Measurements from ENCODE around the gene NTN1. TPM values are rescaled to one million over a fixed set of nuclear protein-coding genes. Genes with fewer than 3 reads are reported as not detected.
A peak's percentile ranks its signal among the peaks of the same experiment; 100 is the strongest.

NTN1 gene
- total RNA-seq, 1 donor from 2014 or later: 1.1 TPM

GRCh38 chr17:9110501-9110900, 89.2 kb downstream of the NTN1 start:
- Mint-ChIP-seq H3K4me3 (no peak overlapping the region), H3K27ac (no peak overlapping the region), H3K4me1 (peaks cover 2% of the 10 kb centered on the region), H3K9me3 (no peaks in the 10 kb centered on the region), H3K27me3 (peaks cover 12% of the 10 kb centered on the region), H3K36me3 (ENCODE audit: low read depth) (no peaks in the 10 kb centered on the region)
- TF ChIP-seq, protein P1, sequence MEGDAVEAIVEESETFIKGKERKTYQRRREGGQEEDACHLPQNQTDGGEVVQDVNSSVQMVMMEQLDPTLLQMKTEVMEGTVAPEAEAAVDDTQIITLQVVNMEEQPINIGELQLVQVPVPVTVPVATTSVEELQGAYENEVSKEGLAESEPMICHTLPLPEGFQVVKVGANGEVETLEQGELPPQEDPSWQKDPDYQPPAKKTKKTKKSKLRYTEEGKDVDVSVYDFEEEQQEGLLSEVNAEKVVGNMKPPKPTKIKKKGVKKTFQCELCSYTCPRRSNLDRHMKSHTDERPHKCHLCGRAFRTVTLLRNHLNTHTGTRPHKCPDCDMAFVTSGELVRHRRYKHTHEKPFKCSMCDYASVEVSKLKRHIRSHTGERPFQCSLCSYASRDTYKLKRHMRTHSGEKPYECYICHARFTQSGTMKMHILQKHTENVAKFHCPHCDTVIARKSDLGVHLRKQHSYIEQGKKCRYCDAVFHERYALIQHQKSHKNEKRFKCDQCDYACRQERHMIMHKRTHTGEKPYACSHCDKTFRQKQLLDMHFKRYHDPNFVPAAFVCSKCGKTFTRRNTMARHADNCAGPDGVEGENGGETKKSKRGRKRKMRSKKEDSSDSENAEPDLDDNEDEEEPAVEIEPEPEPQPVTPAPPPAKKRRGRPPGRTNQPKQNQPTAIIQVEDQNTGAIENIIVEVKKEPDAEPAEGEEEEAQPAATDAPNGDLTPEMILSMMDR (IDR thresholded peaks at IDR 0.05): no peak
- ChIA-PET CTCF (no interaction called here), POLR2A (no interaction called here)
- DNase-seq (no peak), ATAC-seq (ENCODE audit: low read depth) (no peak)
- intact Hi-C loops (cut with micrococcal nuclease): loop anchor here (10.0 kb wide), 1 partner anchor 414 kb away; no protein-coding TSS in a partner anchor

GRCh38 chr17:9115214-9116191, 94.2 kb downstream of the NTN1 start:
- intact Hi-C loops (cut with micrococcal nuclease): loop anchor here (1.0 to 10.0 kb wide), 2 partner anchors 177 to 409 kb away; no protein-coding TSS in a partner anchor
- peaks cover 4% of the 10 kb centered on the region for H3K9me3 Mint-ChIP-seq
- H3K27me3 Mint-ChIP-seq: peaks cover 21% of the 10 kb centered on the region
- TF ChIP-seq, protein P1 (IDR thresholded peaks at IDR 0.05): no peak
- ATAC-seq (ENCODE audit: low read depth) (peak; percentile 73), DNase-seq (peak; percentile 23)
- POLR2A ChIA-PET: no interaction called here
- CTCF ChIA-PET: interaction anchor here (0.9 to 1.7 kb wide), 2 partner anchors 80 to 177 kb away, joined by 3 to 13 read pairs; no protein-coding TSS in a partner anchor
- H3K4me3 Mint-ChIP-seq: peak overlapping the region; percentile 57
- no peak overlapping the region for H3K27ac Mint-ChIP-seq
- H3K36me3 Mint-ChIP-seq (ENCODE audit: low read depth): no peaks in the 10 kb centered on the region
- peaks cover 8% of the 10 kb centered on the region for H3K4me1 Mint-ChIP-seq

DNA sequence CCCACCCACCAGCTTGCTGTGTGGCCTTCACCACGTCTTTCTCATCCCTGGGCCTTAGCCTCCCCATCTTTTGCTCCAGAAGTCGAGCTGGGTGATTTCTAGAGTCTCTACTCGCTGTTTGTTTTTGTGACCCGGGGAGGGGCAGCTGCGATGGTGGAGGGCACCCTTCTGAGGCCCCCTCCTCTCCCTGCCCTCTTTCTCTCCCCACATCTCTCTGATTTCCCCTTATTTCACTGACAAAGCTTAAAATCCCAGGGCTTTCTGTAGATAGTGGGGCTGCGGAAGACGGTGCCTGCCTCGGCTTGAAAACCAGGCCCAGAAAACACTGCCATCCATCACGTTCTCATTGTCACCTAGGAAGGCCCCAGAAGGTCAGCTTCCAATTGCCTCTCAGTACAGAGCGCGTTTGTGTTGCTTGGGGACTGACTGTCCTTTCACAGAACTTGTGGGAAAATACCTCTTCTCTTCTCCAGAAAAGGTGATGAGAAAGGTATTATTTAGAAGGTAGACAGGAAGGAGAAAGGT, 95.1 kb downstream of the NTN1 start:
- no peak for ATAC-seq (ENCODE audit: low read depth)
- Mint-ChIP-seq H3K27ac (no peak overlapping the region), H3K4me1 (peaks cover 8% of the 10 kb centered on the region), H3K36me3 (ENCODE audit: low read depth) (no peaks in the 10 kb centered on the region), H3K9me3 (peaks cover 4% of the 10 kb centered on the region), H3K27me3 (peaks cover 18% of the 10 kb centered on the region), H3K4me3 (no peak overlapping the region)
- POLR2A ChIA-PET: no interaction called here
- TF ChIP-seq, protein P1 (IDR thresholded peaks at IDR 0.05): no peak
- intact Hi-C loops (cut with micrococcal nuclease): loop anchor here (10.0 kb wide), 1 partner anchor 408 kb away; no protein-coding TSS in a partner anchor
- no peak for DNase-seq
- CTCF ChIA-PET: no interaction called here

DNA sequence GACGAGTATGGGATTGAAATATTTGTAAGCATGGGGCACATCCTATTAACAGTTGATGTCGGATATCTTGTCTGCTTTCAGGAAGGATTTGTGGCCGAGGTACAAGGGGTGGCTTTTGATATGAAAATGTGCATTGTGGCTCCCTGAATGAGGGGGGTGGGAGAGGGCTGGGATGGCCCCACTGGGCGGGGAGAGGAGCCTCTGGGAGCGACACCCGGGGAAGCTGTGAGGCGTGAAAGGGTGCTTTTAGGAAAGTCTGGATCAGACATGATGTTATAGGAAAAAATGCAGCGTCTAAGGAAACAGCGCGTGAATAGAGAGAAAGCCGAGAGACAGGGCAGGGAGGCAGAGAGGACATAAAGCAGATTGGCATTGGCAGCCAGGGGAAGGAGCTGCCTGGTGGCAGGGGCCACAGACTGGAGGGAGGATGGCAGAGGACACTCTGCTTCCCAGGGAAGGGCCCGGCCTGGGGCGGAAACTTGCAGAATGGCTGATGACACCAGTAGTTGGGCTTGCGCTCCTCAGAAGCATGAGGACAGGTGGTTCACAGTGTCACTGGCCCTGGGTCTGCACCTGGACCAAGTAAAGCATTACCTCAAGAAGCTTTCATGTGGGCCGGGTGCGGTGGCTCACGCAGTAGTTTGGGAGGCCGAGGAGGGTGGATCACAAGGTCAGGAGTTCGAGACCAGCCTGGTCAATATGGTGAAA, 95.7 kb downstream of the NTN1 start:
- intact Hi-C loops (cut with micrococcal nuclease): loop anchor here (10.0 kb wide), 1 partner anchor 408 kb away; no protein-coding TSS in a partner anchor
- DNase-seq: no peak

More for the DNA sequence above, 95.7 kb downstream of the NTN1 start:
- Mint-ChIP-seq H3K9me3 (peaks cover 4% of the 10 kb centered on the region), H3K27me3 (peaks cover 18% of the 10 kb centered on the region), H3K27ac (no peak overlapping the region), H3K36me3 (ENCODE audit: low read depth) (no peaks in the 10 kb centered on the region), H3K4me1 (peaks cover 8% of the 10 kb centered on the region), H3K4me3 (no peak overlapping the region)
- ChIA-PET CTCF (no interaction called here), POLR2A (no interaction called here)
- no peak for ATAC-seq (ENCODE audit: low read depth)
- TF ChIP-seq, protein P1 (IDR thresholded peaks at IDR 0.05): no peak
